ENCODE results near the gene PWP2. TPM values are rescaled to one million over a fixed set of nuclear protein-coding genes. Genes with fewer than 3 reads are reported as not detected.
"Not testable (repeated sequence)": the region's sequence is repeated elsewhere in the genome, so short reads cannot be mapped to it uniquely, and the experiment has no call there.

The PWP2 gene
- total and polyA plus RNA-seq, 10 of the 15 experiments (the other 5 are each of a cell fraction or from before 2014, with no cell fraction given) = 0.03 to 9.4 (median 2.0) TPM

DNA sequence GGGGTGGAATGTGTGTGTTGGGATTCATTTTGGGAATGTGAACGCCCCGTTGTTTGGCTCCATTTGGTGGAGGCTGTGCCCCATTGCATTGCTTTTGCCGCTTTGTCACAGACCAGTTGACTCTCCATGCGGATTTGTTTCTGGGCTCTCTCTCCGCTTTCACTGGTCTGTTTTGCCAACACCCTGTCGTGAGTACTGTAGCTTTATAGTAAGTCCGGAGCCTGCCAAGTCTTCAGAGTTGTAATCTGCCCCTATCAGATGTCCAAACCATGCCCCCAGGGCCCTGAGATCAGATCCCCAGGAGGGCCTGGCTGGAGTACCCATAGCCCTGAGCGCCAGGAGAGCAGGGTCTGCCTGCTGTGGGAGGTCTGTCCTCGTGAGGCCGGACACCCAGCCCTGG, 43.1 kb downstream of the PWP2 start:
- ATAC-seq; SMC1A ChIA-PET (ENCODE audit: uncharacterized antibody, unreplicated experiment); H3K4me1 ChIP-seq (ENCODE audit: control insufficient read depth, insufficient read depth, low read length); H3K9me3 ChIP-seq (replicated peaks; ENCODE audit: control insufficient read depth, insufficient read depth, low read length); H4K20me1 ChIP-seq (ENCODE audit: control insufficient read depth, insufficient read depth); CTCF ChIA-PET; H3K4me3 ChIP-seq; H3K36me3 ChIP-seq (ENCODE audit: control insufficient read depth in 2 of 2, insufficient read depth in 2 of 2, low read length in 1 of 2); H3K4me2 ChIP-seq (ENCODE audit: control insufficient read depth, insufficient read depth); in situ Hi-C loops (cut with MboI); H3K9ac ChIP-seq (ENCODE audit: control insufficient read depth, insufficient read depth, low read length); POLR2A ChIA-PET; DNase-seq (ENCODE audit: low read depth, low spot score); H3K79me2 ChIP-seq (ENCODE audit: control insufficient read depth, insufficient read depth, low read length); H2AFZ ChIP-seq (ENCODE audit: control insufficient read depth, low read depth, low read length); intact Hi-C loops (cut with micrococcal nuclease; ENCODE audit: unreplicated experiment); H3K27me3 ChIP-seq (replicated peaks in 1 of 2; ENCODE audit: control insufficient read depth in 2 of 2, insufficient read depth in 2 of 2, low read length in 1 of 2); RAD21 ChIA-PET (ENCODE audit: unreplicated experiment); H3K27ac ChIP-seq (ENCODE audit: control insufficient read depth, insufficient read depth); FAIRE-seq; BruUV-seq (replicated peaks): not testable (repeated sequence)
- WGBS (ENCODE audit: insufficient coverage, insufficient replicate concordance, low lambda C conversion rate, missing lambda C conversion rate) = no CpG with 5 or more reads among the region's 10 CpGs

DNA sequence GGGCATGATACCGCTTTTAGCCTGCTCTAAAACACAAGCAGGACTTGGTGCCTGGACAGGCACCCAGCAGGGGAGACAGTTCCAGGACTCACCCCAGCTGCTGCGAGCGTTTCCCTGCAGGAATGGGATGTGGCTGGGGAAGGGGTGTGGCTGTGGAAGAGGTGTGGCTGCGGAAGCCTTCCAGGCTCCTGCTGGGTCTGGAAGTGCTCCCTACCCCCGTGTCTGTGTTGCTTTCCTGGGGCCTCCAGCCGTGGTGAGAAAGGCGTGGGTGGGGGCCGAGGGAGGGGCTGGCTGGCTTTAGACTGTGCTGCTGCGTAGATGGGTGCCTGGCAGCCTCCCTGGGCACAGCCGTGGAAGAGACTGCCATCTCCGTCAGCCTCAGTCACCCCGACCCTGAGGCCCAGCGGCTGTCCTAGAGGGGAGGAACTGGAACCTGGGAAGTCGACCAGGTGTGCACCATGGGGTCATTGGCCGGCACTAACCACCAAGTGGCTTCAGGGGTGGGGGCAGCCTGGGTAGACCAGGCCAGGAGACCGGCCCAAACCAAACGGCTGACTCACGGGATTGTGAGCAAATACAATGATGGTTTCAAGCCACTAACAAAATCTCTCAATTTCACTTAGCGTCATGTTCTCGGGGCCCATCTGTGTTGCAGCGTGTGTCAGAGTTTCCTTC, 46.2 kb downstream of the PWP2 start:
- no CpG with 5 or more reads among the region's 21 CpGs for WGBS (ENCODE audit: insufficient coverage, insufficient replicate concordance, low lambda C conversion rate, missing lambda C conversion rate)
- POLR2A ChIA-PET; intact Hi-C loops (cut with micrococcal nuclease; ENCODE audit: unreplicated experiment); H3K4me1 ChIP-seq (ENCODE audit: control insufficient read depth, insufficient read depth, low read length); H3K4me3 ChIP-seq; H3K36me3 ChIP-seq (ENCODE audit: control insufficient read depth in 2 of 2, insufficient read depth in 2 of 2, low read length in 1 of 2); in situ Hi-C loops (cut with MboI); H2AFZ ChIP-seq (ENCODE audit: control insufficient read depth, low read depth, low read length); H3K79me2 ChIP-seq (ENCODE audit: control insufficient read depth, insufficient read depth, low read length); SMC1A ChIA-PET (ENCODE audit: uncharacterized antibody, unreplicated experiment); RAD21 ChIA-PET (ENCODE audit: unreplicated experiment); H3K9me3 ChIP-seq (replicated peaks; ENCODE audit: control insufficient read depth, insufficient read depth, low read length); CTCF ChIA-PET; H3K27me3 ChIP-seq (replicated peaks in 1 of 2; ENCODE audit: control insufficient read depth in 2 of 2, insufficient read depth in 2 of 2, low read length in 1 of 2); H3K4me2 ChIP-seq (ENCODE audit: control insufficient read depth, insufficient read depth); FAIRE-seq; H4K20me1 ChIP-seq (ENCODE audit: control insufficient read depth, insufficient read depth); DNase-seq (ENCODE audit: low read depth, low spot score); H3K9ac ChIP-seq (ENCODE audit: control insufficient read depth, insufficient read depth, low read length): not testable (repeated sequence)
- TSS peak; percentile 95 for BruUV-seq (replicated peaks)
- peak; percentile 51 for ATAC-seq
- peak overlapping the region; percentile 52; the same call in 1 of the 2 replicates for H3K27ac ChIP-seq (ENCODE audit: control insufficient read depth, insufficient read depth)

DNA sequence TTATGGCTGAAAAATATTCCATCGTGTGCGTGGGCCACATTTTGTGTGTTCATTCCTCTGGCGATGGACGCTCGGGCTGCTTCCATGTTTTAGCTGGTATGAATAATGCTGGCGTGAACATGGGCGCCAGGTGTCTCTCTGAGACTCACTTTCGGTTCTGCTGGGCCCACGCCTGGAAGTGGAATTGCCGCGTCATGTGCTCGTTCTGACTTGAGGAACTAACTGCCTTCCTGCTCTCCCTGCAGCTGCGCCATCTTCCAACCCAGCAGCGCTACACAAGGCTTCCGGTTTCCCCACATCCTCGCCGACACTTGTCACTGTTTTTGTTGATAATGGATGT, 46.7 kb downstream of the PWP2 start:
- H3K79me2 ChIP-seq (ENCODE audit: control insufficient read depth, insufficient read depth, low read length); RAD21 ChIA-PET (ENCODE audit: unreplicated experiment); in situ Hi-C loops (cut with MboI); H3K4me3 ChIP-seq; POLR2A ChIA-PET; H3K27me3 ChIP-seq (replicated peaks in 1 of 2; ENCODE audit: control insufficient read depth in 2 of 2, insufficient read depth in 2 of 2, low read length in 1 of 2); DNase-seq (ENCODE audit: low read depth, low spot score); H3K9me3 ChIP-seq (replicated peaks; ENCODE audit: control insufficient read depth, insufficient read depth, low read length); H2AFZ ChIP-seq (ENCODE audit: control insufficient read depth, low read depth, low read length); CTCF ChIA-PET; H4K20me1 ChIP-seq (ENCODE audit: control insufficient read depth, insufficient read depth); intact Hi-C loops (cut with micrococcal nuclease; ENCODE audit: unreplicated experiment); H3K9ac ChIP-seq (ENCODE audit: control insufficient read depth, insufficient read depth, low read length); H3K36me3 ChIP-seq (ENCODE audit: control insufficient read depth in 2 of 2, insufficient read depth in 2 of 2, low read length in 1 of 2); SMC1A ChIA-PET (ENCODE audit: uncharacterized antibody, unreplicated experiment); H3K4me1 ChIP-seq (ENCODE audit: control insufficient read depth, insufficient read depth, low read length); H3K4me2 ChIP-seq (ENCODE audit: control insufficient read depth, insufficient read depth): not testable (repeated sequence)
- H3K27ac ChIP-seq (ENCODE audit: control insufficient read depth, insufficient read depth) = peak overlapping the region; percentile 52; the same call in 1 of the 2 replicates
- ATAC-seq = peak; percentile 38
- WGBS (ENCODE audit: insufficient coverage, insufficient replicate concordance, low lambda C conversion rate, missing lambda C conversion rate) = 0% methylated on average over 8 of the region's 17 CpGs
- peak; percentile 85 for FAIRE-seq
- TSS peak; percentile 62 for BruUV-seq (replicated peaks)

DNA sequence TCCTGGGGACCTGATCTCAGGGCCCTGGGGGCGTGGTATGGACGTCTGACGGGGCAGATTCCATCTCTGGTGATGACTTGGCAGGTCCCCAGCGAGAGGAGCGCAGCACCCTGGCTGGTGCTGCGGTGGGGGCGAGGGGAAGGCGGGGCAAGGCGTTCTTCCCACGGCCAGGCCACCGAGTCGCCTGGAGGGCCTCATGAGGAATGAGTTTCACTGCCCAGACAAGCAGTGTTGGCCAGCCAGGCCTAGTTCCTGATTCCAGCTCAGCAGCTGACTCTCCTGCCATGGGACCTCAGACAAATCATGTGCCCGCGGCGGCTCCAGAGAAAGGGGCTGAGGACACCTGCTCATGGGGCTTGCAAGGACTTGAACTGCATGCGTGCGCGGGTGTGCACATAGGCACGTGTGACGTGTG, 47.6 kb downstream of the PWP2 start:
- intact Hi-C loops (cut with micrococcal nuclease; ENCODE audit: unreplicated experiment); in situ Hi-C loops (cut with MboI); FAIRE-seq; DNase-seq (ENCODE audit: low read depth, low spot score); CTCF ChIA-PET; SMC1A ChIA-PET (ENCODE audit: uncharacterized antibody, unreplicated experiment); RAD21 ChIA-PET (ENCODE audit: unreplicated experiment); H3K4me1 ChIP-seq (ENCODE audit: control insufficient read depth, insufficient read depth, low read length); H3K9me3 ChIP-seq (replicated peaks; ENCODE audit: control insufficient read depth, insufficient read depth, low read length); H2AFZ ChIP-seq (ENCODE audit: control insufficient read depth, low read depth, low read length); H3K4me2 ChIP-seq (ENCODE audit: control insufficient read depth, insufficient read depth); H3K4me3 ChIP-seq; BruUV-seq (replicated peaks); H4K20me1 ChIP-seq (ENCODE audit: control insufficient read depth, insufficient read depth); H3K79me2 ChIP-seq (ENCODE audit: control insufficient read depth, insufficient read depth, low read length); H3K27me3 ChIP-seq (replicated peaks in 1 of 2; ENCODE audit: control insufficient read depth in 2 of 2, insufficient read depth in 2 of 2, low read length in 1 of 2); H3K36me3 ChIP-seq (ENCODE audit: control insufficient read depth in 2 of 2, insufficient read depth in 2 of 2, low read length in 1 of 2); POLR2A ChIA-PET; H3K27ac ChIP-seq (ENCODE audit: control insufficient read depth, insufficient read depth); H3K9ac ChIP-seq (ENCODE audit: control insufficient read depth, insufficient read depth, low read length): not testable (repeated sequence)
- WGBS (ENCODE audit: insufficient coverage, insufficient replicate concordance, low lambda C conversion rate, missing lambda C conversion rate) = no CpG with 5 or more reads among the region's 20 CpGs
- ATAC-seq = peak; percentile 62
